HL-60 (cell line): ENCODE measurements around the gene ALK.

Experiments used
- DNase-seq, 2 experiments: peaks; one replicate each; pipeline ENCODE4 v3.0.0-alpha.2; 2010 to 2020; ENCODE audit warnings: low read depth in 1 of 2, low spot score in 1 of 2
- H3K27ac ChIP-seq: fragments of 250-450 bp; sonication (Bioruptor Pico); replicated peaks from 2 replicates; pipeline ENCODE4 v1.5.1; 2020; ENCODE audit warnings: mild to moderate bottlenecking, moderate library complexity
- H3K27me3 ChIP-seq: fragments of 250-450 bp; sonication (Bioruptor Pico); 2 replicates; pipeline ENCODE4 v1.5.1; 2021; ENCODE audit warnings: mild to moderate bottlenecking, moderate library complexity; ENCODE audit not compliant: insufficient read depth, poor library complexity, severe bottlenecking
- H3K4me3 ChIP-seq: replicated peaks from 2 replicates; pipeline ENCODE4 v1.5.1; 2011; ENCODE audit warnings: mild to moderate bottlenecking, control low read depth, low read length; ENCODE audit not compliant: insufficient read depth
- CTCF ChIP-seq: IDR thresholded peaks from one replicate; pipeline ENCODE4 v1.5.1; 2011; ENCODE audit warnings: low read length, control low read depth, inconsistent platforms; ENCODE audit not compliant: insufficient read depth
- GABPA ChIP-seq: IDR thresholded peaks from 2 replicates; pipeline ENCODE4 v1.6.1; 2012; ENCODE audit warnings: low read depth
- POLR2AphosphoS5 ChIP-seq: IDR thresholded peaks from 2 replicates; pipeline ENCODE4 v1.6.1; 2012; ENCODE audit warnings: low read depth
- REST ChIP-seq: IDR thresholded peaks from 2 replicates; pipeline ENCODE4 v1.6.1; 2012; ENCODE audit warnings: low read depth; ENCODE audit not compliant: insufficient replicate concordance
- SPI1 ChIP-seq: IDR thresholded peaks from 2 replicates; pipeline ENCODE4 v1.6.1; 2012; ENCODE audit warnings: low read depth, mild to moderate bottlenecking, borderline replicate concordance

ALK gene

GRCh38 chr2:29573147-29573546 is 348.2 kb downstream of the ALK start:
- no peak for DNase-seq
- TF ChIP-seq SPI1 (no peak), POLR2AphosphoS5 (no peak), CTCF (no peak), REST (no peak), GABPA (no peak)
- no peak overlapping the region for H3K27ac ChIP-seq

DNA sequence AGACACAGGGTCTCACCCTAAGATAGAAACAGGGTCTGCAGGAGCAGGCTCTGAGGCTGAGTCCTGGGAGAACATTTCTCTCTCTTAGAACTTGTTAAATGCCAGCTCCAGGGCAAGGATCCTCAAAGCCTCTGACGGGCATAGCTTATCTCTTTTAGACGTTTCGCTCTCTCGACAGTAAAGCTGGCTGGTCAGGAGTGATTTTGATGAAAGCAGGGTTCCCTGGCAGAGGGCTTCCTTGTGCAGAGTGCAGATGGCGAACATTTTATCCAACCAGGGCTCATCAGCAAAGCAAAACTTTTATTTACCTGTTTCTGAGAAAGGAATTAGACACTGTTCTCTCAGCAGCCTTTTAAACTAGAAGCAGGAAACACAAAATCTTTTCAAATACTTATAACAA is 350.8 kb downstream of the ALK start:
- no peak overlapping the region for H3K4me3 ChIP-seq
- H3K27ac ChIP-seq = no peak overlapping the region
- no peak for DNase-seq
- TF ChIP-seq GABPA (no peak), REST (no peak), SPI1 (no peak), CTCF (no peak), POLR2AphosphoS5 (no peak)
- H3K27me3 ChIP-seq = peaks cover 2% of the 10 kb centered on the region

More at GRCh38 chr2:29573147-29573546, 348.2 kb downstream of the ALK start:
- no peaks in the 10 kb centered on the region for H3K27me3 ChIP-seq
- H3K4me3 ChIP-seq = no peak overlapping the region

- H3K27me3 ChIP-seq = peaks cover 2% of the 10 kb centered on the region
- no peak overlapping the region for H3K27ac ChIP-seq
- no peak for DNase-seq
- TF ChIP-seq POLR2AphosphoS5 = no peak
- TF ChIP-seq GABPA = no peak
- no peak for TF ChIP-seq CTCF
- H3K4me3 ChIP-seq = no peak overlapping the region
Observed at GRCh38 chr2:29567906-29568520, 353.4 kb downstream of the ALK start.

- no peak overlapping the region for H3K27ac ChIP-seq
- H3K27me3 ChIP-seq = peaks cover 4% of the 10 kb centered on the region
- TF ChIP-seq CTCF (no peak), GABPA (no peak), POLR2AphosphoS5 (no peak), REST (no peak), SPI1 (no peak)
- DNase-seq = no peak
- H3K4me3 ChIP-seq = no peak overlapping the region
Observed at GRCh38 chr2:29563697-29564096, 357.7 kb downstream of the ALK start.
